GM12891 (cell line): ENCODE data around the gene TBC1D3.
"Not testable (repeated sequence)": the region's sequence is repeated elsewhere in the genome, so short reads cannot be mapped to it uniquely, and the experiment has no call there.

Source experiments
- POLR2AphosphoS5 ChIP-seq: IDR thresholded peaks from 2 replicates; pipeline ENCODE4 v1.6.1; 2011; ENCODE audit warnings: low read depth, low read length, control low read depth
- TAF1 ChIP-seq: IDR thresholded peaks from 2 replicates; pipeline ENCODE4 v1.6.1; 2011; ENCODE audit warnings: low read depth, low read length, control low read depth

- TF ChIP-seq TAF1, POLR2AphosphoS5: not testable (repeated sequence)
Measured at GRCh38 chr17:38200271-38200670, 7.9 kb upstream of the TBC1D3 start.
